HEK293 (cell line): ENCODE measurements around the gene IMMP2L.

ENCODE experiments used
- CTCF ChIA-PET: fragments of 350-600 bp; formaldehyde crosslinking; extraction: SDS; loops from one replicate; lab custom pipeline; 2021; ENCODE audit warnings: antibody characterized with exemption; lab: Yijun Ruan, JAX
- POLR2A ChIA-PET: fragments of 300-600 bp; formaldehyde crosslinking; extraction: SDS; loops from one replicate; lab custom pipeline; 2020; ENCODE audit warnings: antibody characterized with exemption, inconsistent platforms; lab: Yijun Ruan, JAX
- H3K27ac ChIP-seq: fragments of 200-500 bp; sonication (Bioruptor generic); 2 replicates; pipeline ENCODE4 v1.5.1; 2014; ENCODE audit warnings: low read depth, low read length, control low read depth, inconsistent platforms; ENCODE audit errors: extremely low read depth
- H3K36me3 ChIP-seq, 2 experiments: fragments of 200-500 bp in 1 of 2; sonication (Bioruptor generic) in 1 of 2; 1 replicate in 1 of 2; 2 replicates in 1 of 2; pipeline ENCODE4 v1.5.1; 2014 to 2017; ENCODE audit warnings: inconsistent platforms in 2 of 2, low read length in 2 of 2; ENCODE audit not compliant: control insufficient read depth in 2 of 2, insufficient read depth in 1 of 2
- H3K4me1 ChIP-seq: fragments of 200-500 bp; sonication (Bioruptor generic); 2 replicates; pipeline ENCODE4 v1.5.1; 2014; ENCODE audit warnings: mild to moderate bottlenecking, low read length, inconsistent platforms; ENCODE audit not compliant: control insufficient read depth, insufficient read depth
- H3K4me3 ChIP-seq: 2 replicates; pipeline ENCODE4 v1.5.1; 2011; ENCODE audit warnings: low read depth, mild to moderate bottlenecking, control low read depth, low read length, moderate library complexity
- H3K9me3 ChIP-seq: fragments of 200-500 bp; sonication (Bioruptor generic); 2 replicates; pipeline ENCODE4 v1.5.1; 2014; ENCODE audit warnings: low read depth, low read length, inconsistent platforms; ENCODE audit not compliant: control insufficient read depth, insufficient read depth
- AEBP2 ChIP-seq: fragments of 450-650 bp; formaldehyde crosslinking; IDR thresholded peaks from 2 replicates; pipeline ENCODE4 v1.5.1; 2016; ENCODE audit warnings: missing biosample characterization, missing genetic modification characterization, borderline replicate concordance
- SP3 ChIP-seq: fragments of 450-650 bp; formaldehyde crosslinking; IDR thresholded peaks from 2 replicates; pipeline ENCODE4 v1.5.1; 2016; ENCODE audit warnings: missing biosample characterization, missing genetic modification characterization
- ZBTB10 ChIP-seq: fragments of 450-650 bp; formaldehyde crosslinking; IDR thresholded peaks from 2 replicates; pipeline ENCODE4 v1.5.1; 2016; ENCODE audit warnings: missing biosample characterization, missing genetic modification characterization
- ZFP37 ChIP-seq: fragments of 450-650 bp; formaldehyde crosslinking; IDR thresholded peaks from 2 replicates; pipeline ENCODE4 v1.5.1; 2016; ENCODE audit warnings: missing biosample characterization, missing genetic modification characterization
- ZNF157 ChIP-seq: fragments of 450-650 bp; formaldehyde crosslinking; IDR thresholded peaks from 2 replicates; pipeline ENCODE4 v1.5.1; 2016; ENCODE audit warnings: missing biosample characterization, missing genetic modification characterization
- ZNF19 ChIP-seq: fragments of 450-650 bp; formaldehyde crosslinking; IDR thresholded peaks from 2 replicates; pipeline ENCODE4; 2016; ENCODE audit warnings: missing biosample characterization, missing genetic modification characterization, low read depth
- ZNF24 ChIP-seq: fragments of 450-650 bp; formaldehyde crosslinking; IDR thresholded peaks from 2 replicates; pipeline ENCODE4 v1.5.1; 2016; ENCODE audit warnings: missing biosample characterization, missing genetic modification characterization
- ZNF248 ChIP-seq: fragments of 450-650 bp; formaldehyde crosslinking; IDR thresholded peaks from 2 replicates; pipeline ENCODE4 v1.5.1; 2017; ENCODE audit warnings: missing biosample characterization, missing genetic modification characterization
- ZNF530 ChIP-seq: fragments of 450-650 bp; formaldehyde crosslinking; IDR thresholded peaks from 2 replicates; pipeline ENCODE4 v1.5.1; 2016; ENCODE audit warnings: low read depth, missing biosample characterization, missing genetic modification characterization
- ZNF571 ChIP-seq: fragments of 450-650 bp; formaldehyde crosslinking; IDR thresholded peaks from 2 replicates; pipeline ENCODE4 v1.5.0; 2017; ENCODE audit warnings: missing biosample characterization, missing genetic modification characterization
- ZNF596 ChIP-seq: fragments of 450-650 bp; IDR thresholded peaks from 2 replicates; pipeline ENCODE4 v1.5.0; 2018; ENCODE audit warnings: missing biosample characterization, mild to moderate bottlenecking, missing genetic modification characterization, moderate library complexity
- ZNF600 ChIP-seq: fragments of 450-650 bp; formaldehyde crosslinking; IDR thresholded peaks from 2 replicates; pipeline ENCODE4 v1.5.1; 2016; ENCODE audit warnings: missing biosample characterization, missing genetic modification characterization
- ZNF624 ChIP-seq: fragments of 450-650 bp; formaldehyde crosslinking; IDR thresholded peaks from 2 replicates; pipeline ENCODE4 v1.5.1; 2017; ENCODE audit warnings: missing biosample characterization, missing genetic modification characterization
- ZNF785 ChIP-seq: fragments of 450-650 bp; formaldehyde crosslinking; IDR thresholded peaks from 2 replicates; pipeline ENCODE4 v1.5.1; 2016; ENCODE audit warnings: missing biosample characterization, missing genetic modification characterization
- TF ChIP-seq, protein P1 (sequence below): fragments of 450-650 bp; formaldehyde crosslinking; IDR thresholded peaks from 2 replicates; pipeline ENCODE4 v1.5.1; 2016; ENCODE audit warnings: missing biosample characterization, missing genetic modification characterization, borderline replicate concordance
- TF ChIP-seq, protein P2 (sequence below): fragments of 450-650 bp; formaldehyde crosslinking; IDR thresholded peaks from 2 replicates; pipeline ENCODE4 v1.5.0; 2017; ENCODE audit warnings: missing biosample characterization, missing genetic modification characterization, borderline replicate concordance

IMMP2L gene

GRCh38 chr7:111368381-111369065 lies 193.8 kb downstream of the IMMP2L start (continued):
- TF ChIP-seq AEBP2 (no peak), ZNF19 (tag by site-specific recombination) (no peak), ZNF248 (tag by site-specific recombination) (no peak)
- TF ChIP-seq, protein P1, sequence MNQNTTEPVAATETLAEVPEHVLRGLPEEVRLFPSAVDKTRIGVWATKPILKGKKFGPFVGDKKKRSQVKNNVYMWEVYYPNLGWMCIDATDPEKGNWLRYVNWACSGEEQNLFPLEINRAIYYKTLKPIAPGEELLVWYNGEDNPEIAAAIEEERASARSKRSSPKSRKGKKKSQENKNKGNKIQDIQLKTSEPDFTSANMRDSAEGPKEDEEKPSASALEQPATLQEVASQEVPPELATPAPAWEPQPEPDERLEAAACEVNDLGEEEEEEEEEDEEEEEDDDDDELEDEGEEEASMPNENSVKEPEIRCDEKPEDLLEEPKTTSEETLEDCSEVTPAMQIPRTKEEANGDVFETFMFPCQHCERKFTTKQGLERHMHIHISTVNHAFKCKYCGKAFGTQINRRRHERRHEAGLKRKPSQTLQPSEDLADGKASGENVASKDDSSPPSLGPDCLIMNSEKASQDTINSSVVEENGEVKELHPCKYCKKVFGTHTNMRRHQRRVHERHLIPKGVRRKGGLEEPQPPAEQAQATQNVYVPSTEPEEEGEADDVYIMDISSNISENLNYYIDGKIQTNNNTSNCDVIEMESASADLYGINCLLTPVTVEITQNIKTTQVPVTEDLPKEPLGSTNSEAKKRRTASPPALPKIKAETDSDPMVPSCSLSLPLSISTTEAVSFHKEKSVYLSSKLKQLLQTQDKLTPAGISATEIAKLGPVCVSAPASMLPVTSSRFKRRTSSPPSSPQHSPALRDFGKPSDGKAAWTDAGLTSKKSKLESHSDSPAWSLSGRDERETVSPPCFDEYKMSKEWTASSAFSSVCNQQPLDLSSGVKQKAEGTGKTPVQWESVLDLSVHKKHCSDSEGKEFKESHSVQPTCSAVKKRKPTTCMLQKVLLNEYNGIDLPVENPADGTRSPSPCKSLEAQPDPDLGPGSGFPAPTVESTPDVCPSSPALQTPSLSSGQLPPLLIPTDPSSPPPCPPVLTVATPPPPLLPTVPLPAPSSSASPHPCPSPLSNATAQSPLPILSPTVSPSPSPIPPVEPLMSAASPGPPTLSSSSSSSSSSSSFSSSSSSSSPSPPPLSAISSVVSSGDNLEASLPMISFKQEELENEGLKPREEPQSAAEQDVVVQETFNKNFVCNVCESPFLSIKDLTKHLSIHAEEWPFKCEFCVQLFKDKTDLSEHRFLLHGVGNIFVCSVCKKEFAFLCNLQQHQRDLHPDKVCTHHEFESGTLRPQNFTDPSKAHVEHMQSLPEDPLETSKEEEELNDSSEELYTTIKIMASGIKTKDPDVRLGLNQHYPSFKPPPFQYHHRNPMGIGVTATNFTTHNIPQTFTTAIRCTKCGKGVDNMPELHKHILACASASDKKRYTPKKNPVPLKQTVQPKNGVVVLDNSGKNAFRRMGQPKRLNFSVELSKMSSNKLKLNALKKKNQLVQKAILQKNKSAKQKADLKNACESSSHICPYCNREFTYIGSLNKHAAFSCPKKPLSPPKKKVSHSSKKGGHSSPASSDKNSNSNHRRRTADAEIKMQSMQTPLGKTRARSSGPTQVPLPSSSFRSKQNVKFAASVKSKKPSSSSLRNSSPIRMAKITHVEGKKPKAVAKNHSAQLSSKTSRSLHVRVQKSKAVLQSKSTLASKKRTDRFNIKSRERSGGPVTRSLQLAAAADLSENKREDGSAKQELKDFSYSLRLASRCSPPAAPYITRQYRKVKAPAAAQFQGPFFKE (tag by site-specific recombination) = no peak

- no peaks in the 10 kb centered on the region for H3K36me3 ChIP-seq
- ChIA-PET CTCF (no interaction called here), POLR2A (no interaction called here)
- no peak overlapping the region for H3K4me3 ChIP-seq
- no peak for TF ChIP-seq SP3 (tag by site-specific recombination)
- no peak for TF ChIP-seq ZNF530
- TF ChIP-seq, protein P2, sequence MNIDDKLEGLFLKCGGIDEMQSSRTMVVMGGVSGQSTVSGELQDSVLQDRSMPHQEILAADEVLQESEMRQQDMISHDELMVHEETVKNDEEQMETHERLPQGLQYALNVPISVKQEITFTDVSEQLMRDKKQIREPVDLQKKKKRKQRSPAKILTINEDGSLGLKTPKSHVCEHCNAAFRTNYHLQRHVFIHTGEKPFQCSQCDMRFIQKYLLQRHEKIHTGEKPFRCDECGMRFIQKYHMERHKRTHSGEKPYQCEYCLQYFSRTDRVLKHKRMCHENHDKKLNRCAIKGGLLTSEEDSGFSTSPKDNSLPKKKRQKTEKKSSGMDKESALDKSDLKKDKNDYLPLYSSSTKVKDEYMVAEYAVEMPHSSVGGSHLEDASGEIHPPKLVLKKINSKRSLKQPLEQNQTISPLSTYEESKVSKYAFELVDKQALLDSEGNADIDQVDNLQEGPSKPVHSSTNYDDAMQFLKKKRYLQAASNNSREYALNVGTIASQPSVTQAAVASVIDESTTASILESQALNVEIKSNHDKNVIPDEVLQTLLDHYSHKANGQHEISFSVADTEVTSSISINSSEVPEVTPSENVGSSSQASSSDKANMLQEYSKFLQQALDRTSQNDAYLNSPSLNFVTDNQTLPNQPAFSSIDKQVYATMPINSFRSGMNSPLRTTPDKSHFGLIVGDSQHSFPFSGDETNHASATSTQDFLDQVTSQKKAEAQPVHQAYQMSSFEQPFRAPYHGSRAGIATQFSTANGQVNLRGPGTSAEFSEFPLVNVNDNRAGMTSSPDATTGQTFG (tag by site-specific recombination) = no peak
- TF ChIP-seq ZNF785 (tag by site-specific recombination) = no peak
- no peak for TF ChIP-seq ZNF624
- TF ChIP-seq ZNF24 (tag by site-specific recombination) = no peak
- TF ChIP-seq ZFP37 = no peak
- TF ChIP-seq ZBTB10 (tag by site-specific recombination) = no peak
- TF ChIP-seq ZNF571 (tag by site-specific recombination) = no peak
- no peak for TF ChIP-seq ZNF157 (tag by site-specific recombination)
- TF ChIP-seq ZNF596 (tag by site-specific recombination) = no peak
- no peak for TF ChIP-seq ZNF600 (tag by site-specific recombination)
- no peaks in the 10 kb centered on the region for H3K4me1 ChIP-seq
- H3K27ac ChIP-seq = no peak overlapping the region
- H3K9me3 ChIP-seq = no peaks in the 10 kb centered on the region
Measured at GRCh38 chr7:111364413-111364812, 197.9 kb downstream of the IMMP2L start.
